H7 (cell line): ENCODE results near the gene BTBD9. TPM values are rescaled to one million over a fixed set of nuclear protein-coding genes. Genes with fewer than 3 reads are reported as not detected.

Source experiments
- DNase-seq: peaks from one replicate; pipeline ENCODE4 v3.0.0; 2012
- H3K27me3 ChIP-seq: 2 replicates; pipeline ENCODE4 v1.6.0; 2011; ENCODE audit warnings: mild to moderate bottlenecking, low read length; ENCODE audit not compliant: control insufficient read depth, insufficient read depth
- H3K36me3 ChIP-seq: replicated peaks from 2 replicates; pipeline ENCODE4 v1.5.1; 2011; ENCODE audit warnings: low read length; ENCODE audit not compliant: control insufficient read depth, insufficient read depth
- H3K4me3 ChIP-seq: 2 replicates; pipeline ENCODE4 v1.5.1; 2011; ENCODE audit warnings: low read depth, mild to moderate bottlenecking, control low read depth, low read length, moderate library complexity; ENCODE audit not compliant: insufficient read depth
- total RNA-seq: library from RNA; depleted of rRNA; stranded (reverse); fragments of >200 nt; shearing (Covaris generic); gene quantifications from 2 replicates; pipeline ENCODE4 v1.2.3, GENCODE V29; 2014

The BTBD9 gene
- total RNA-seq, 1 experiment from 2014 or later = 5.0 TPM

DNA sequence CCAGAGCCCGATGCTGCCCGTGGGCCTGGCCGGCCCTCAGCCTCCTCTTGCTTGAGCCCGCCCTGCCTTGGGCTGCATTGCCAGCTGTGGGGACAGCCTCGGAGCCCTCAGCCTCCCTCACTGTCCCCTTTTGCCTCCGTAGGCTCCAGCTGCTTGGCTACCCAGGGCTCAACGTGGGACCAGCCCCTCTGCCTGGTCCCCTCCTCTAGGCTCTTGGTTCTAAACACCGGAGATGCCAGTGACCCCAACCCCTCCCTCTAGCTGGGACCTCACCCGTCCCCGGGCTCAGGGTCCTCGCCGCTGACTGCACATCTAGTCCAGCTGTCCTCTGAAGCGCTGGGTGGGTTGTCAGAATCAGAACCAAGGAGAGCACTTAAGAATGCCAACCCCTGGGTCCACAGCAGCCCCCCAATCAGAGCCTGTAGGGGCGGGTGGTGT, 475.0 kb downstream of the BTBD9 start:
- Histone ChIP-seq H3K36me3 (no peaks in the 10 kb centered on the region), H3K4me3 (no peak overlapping the region), H3K27me3 (no peaks in the 10 kb centered on the region)
- peak; percentile 51 for DNase-seq

DNA sequence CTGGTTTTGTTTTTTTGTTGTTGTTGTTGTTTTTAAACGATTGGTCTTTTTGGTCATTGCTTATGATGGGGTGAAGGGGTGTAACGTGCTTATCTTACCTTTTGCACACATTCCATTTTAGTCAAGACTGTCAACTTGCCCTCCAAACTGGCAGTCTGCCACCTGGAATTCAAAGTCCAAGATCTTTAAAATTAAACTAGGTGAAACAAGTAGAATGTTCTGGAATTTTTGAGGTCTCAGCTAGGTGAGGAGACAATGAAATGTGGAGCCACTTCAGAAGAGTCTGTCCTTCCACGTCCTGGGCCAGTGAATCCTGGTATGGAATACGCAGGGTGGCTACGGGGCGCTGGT, 475.6 kb downstream of the BTBD9 start:
- H3K36me3 ChIP-seq = no peaks in the 10 kb centered on the region
- DNase-seq = peak; percentile 38
- H3K27me3 ChIP-seq = no peaks in the 10 kb centered on the region
- H3K4me3 ChIP-seq = no peak overlapping the region

DNA sequence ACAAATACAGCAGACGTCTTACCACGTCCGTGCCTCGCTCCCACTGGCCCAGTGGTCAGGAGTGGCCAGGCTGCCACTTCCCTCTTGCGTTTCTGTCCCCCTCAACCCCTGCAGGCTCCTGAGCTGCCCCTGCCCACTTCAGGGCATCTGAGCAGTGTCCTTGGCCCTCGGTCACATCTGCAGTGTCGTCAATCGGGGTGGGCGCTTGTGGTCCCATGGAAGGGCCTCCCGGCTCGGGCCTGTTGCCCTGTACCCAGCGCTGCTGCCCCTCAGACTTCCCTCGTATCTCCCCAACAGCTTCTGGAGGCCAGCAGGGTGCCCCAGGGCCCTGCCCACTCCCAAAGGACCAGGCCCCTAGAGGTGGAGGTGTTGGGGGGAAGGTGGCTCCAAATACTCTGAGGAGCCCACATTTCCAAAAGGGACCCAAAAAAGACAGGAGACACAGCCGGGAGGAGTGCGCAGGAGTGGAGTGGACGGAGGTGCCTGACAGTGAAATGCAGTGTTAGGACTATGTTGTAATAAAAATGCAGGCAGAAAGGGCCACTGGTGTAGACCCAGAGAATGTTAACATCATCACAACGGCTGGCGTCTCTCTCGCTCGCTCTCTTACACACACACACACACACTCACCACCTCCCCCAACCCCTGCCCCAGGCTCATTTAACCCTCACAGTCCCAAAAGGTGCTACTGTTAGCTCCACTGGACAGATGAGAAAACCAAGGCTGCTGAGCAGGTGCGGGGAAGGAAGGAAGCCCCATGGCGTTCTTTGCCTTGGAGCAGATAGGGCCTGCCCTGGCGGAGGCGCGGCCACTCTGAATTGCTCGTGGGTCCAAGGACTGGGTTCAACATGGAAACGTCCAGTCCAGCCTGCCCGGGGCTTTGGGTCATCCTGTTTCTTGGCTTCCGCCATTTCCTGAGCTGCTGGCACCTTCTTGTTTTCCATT, 476.3 kb downstream of the BTBD9 start:
- peak; percentile 46 for DNase-seq
- H3K4me3 ChIP-seq = no peak overlapping the region
- no peaks in the 10 kb centered on the region for H3K36me3 ChIP-seq
- no peaks in the 10 kb centered on the region for H3K27me3 ChIP-seq

DNA sequence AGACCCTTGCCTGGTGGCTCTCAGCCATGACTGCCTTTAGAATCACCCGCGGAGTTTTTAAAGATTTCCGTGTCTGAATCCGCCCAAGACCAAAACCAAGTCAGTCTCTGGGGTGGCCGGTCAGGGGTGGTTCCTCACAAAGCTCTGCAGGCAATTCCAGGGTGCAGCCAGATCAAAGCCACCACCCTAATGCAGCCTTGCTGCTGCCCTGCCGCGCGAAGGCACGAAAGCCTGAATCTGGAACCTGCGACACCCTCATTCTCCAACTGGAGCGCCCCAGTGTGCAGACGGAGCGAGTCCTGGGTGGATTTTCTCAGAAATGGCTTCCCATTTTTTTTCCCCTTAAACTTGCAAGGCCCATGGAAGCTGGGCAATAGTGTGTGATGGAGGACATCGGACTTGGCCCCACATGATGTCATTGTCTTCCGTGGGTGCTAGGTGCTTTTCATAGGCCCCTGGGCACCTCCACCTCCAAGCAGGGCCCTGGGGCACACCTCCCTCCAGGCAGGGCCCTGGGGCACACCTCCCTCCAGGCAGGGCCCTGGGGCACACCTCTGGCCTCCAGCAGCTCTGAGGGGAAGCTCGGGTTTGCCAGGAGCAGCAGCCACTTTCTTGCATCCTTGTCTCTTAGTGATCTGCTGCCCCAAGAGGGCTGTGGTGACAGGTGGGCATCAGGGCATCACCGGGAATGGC, 477.1 kb downstream of the BTBD9 start:
- no peak for DNase-seq
- Histone ChIP-seq H3K27me3 (no peaks in the 10 kb centered on the region), H3K4me3 (no peak overlapping the region), H3K36me3 (no peaks in the 10 kb centered on the region)

DNA sequence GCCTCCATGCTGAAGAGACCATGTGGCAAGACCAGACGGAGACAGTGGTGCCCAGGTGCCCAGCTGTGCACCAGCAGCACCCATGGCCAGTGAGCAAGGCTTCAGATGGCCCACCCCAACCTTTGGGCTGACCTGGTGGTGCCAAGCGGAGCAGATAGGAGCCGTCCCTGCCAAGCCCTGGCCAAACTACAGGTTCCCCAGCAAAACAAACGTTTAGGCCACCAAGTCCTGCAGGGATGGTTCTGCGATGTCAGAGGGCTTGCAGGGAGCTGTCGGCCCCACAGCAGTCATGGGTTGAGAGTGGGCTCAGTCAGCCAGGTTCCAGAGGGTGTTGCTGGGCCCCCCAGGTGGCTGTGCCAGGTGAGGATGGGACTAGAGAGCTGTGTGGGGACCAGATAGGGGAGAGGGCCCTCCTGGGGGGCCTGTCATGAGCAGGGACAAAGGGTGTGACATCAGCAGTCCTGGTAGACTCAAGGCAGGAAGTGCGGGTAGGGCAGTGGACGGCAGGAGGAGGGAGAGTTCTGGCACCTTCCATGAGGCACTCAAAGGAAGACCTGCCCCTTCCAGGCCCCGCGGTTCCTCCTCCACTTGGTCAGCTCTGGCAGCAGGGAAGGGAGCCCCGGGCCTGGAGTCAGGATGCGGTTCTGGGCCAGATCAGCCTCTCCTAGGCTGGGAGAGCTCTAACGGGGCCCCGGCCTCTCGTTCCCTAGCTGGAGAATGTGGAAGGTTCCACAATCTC, 477.8 kb downstream of the BTBD9 start:
- Histone ChIP-seq H3K27me3 (no peaks in the 10 kb centered on the region), H3K4me3 (no peak overlapping the region), H3K36me3 (no peaks in the 10 kb centered on the region)
- peak; percentile 60 for DNase-seq

- Histone ChIP-seq H3K4me3 (no peak overlapping the region), H3K36me3 (no peaks in the 10 kb centered on the region), H3K27me3 (no peaks in the 10 kb centered on the region)
- DNase-seq = peak; percentile 43
Measured at GRCh38 chr6:38161331-38161730, 478.4 kb downstream of the BTBD9 start.

DNA sequence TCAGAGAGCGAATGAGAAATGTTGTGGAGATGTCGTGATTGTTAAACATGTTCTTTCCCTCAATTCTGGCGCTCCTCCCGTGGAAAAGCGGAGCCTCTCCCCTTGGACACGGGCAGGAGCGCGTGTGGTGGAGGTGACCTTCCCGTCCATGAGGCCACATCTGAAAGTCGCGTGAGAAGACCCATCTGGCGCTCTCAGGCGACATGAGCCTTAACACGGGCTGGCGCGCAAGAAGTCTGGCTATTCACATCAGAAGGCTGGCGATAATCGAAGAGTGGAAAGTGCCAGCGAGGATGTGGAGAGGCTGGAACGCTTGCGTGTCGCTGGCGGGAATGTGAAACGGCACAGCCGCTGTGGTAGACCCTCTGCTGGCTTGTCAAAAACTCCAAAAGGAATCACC, 478.9 kb downstream of the BTBD9 start:
- H3K36me3 ChIP-seq = no peaks in the 10 kb centered on the region
- H3K4me3 ChIP-seq = no peak overlapping the region
- no peak for DNase-seq
- no peaks in the 10 kb centered on the region for H3K27me3 ChIP-seq

GRCh38 chr6:38159596-38159995, 480.1 kb downstream of the BTBD9 start:
- Histone ChIP-seq H3K36me3 (no peaks in the 10 kb centered on the region), H3K4me3 (no peak overlapping the region), H3K27me3 (no peaks in the 10 kb centered on the region)
- peak; percentile 32 for DNase-seq

DNA sequence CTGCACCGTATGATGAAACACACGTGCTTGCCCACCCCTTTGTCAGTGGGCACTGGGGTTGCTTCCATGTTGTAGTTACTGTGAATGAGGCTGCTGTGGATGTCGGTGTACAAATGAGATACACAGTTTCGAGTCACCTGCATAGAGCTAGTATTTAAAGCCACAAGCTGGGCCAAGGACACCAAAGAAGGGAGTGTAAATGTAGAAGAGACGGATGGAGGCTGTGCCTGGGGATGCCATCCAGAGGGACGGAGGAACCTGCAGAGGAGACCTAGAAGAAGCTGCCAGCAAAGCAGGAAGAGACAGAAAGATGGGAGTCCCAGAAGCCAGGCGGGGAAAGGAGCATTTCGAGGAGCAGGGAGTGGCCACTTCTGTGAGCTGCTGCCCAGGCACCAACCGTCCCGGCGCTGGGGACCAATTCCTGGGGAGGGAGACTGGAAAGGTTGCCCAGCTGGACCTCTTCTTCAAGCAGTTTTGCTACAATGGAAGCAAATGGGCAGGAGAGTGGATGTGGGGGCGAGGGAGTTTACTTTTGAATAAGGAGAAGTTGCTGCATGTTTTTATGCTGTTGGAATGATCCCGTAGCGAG, 480.9 kb downstream of the BTBD9 start:
- H3K27me3 ChIP-seq = no peaks in the 10 kb centered on the region
- peak; percentile 12 for DNase-seq
- H3K36me3 ChIP-seq = no peaks in the 10 kb centered on the region
- H3K4me3 ChIP-seq = no peak overlapping the region

GRCh38 chr6:38157905-38158304, 481.8 kb downstream of the BTBD9 start:
- Histone ChIP-seq H3K36me3 (no peaks in the 10 kb centered on the region), H3K4me3 (no peak overlapping the region), H3K27me3 (no peaks in the 10 kb centered on the region)
- DNase-seq = peak; percentile 36

DNA sequence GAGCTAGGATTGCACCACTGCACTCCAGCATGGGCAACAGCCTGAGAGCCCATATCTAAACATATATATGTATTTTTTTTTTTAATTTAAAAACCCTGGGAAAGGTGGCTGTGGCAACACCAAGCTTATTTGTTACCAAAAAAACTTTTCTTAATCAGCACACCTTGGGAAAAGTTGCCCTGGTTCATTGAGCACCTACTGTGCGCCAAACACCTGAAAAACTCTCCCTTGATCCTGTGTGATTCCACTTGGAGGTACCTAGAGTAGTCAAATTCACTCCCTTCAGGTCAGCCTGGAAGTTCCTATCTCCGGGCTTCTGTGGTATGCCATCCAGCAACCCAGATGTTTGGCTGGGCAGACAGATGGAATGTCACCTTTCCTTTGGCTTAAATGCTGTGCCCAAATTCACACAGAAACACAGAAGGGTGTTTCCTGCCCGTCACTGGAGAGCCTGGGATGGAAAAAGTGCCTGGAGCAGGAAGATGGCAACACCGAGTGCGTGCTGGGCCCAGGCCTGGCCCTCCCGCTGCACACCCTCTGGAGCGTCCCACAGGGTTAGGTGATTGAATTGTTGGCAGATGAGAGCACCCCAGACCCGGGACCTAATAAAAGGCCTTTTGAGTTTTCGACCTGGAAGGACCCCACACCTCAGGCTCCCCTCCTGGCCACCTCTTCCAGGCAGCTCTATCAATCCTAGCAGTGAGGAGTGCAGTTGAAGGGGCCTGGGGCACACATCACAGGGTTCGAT, 482.7 kb downstream of the BTBD9 start:
- no peaks in the 10 kb centered on the region for H3K27me3 ChIP-seq

DNA sequence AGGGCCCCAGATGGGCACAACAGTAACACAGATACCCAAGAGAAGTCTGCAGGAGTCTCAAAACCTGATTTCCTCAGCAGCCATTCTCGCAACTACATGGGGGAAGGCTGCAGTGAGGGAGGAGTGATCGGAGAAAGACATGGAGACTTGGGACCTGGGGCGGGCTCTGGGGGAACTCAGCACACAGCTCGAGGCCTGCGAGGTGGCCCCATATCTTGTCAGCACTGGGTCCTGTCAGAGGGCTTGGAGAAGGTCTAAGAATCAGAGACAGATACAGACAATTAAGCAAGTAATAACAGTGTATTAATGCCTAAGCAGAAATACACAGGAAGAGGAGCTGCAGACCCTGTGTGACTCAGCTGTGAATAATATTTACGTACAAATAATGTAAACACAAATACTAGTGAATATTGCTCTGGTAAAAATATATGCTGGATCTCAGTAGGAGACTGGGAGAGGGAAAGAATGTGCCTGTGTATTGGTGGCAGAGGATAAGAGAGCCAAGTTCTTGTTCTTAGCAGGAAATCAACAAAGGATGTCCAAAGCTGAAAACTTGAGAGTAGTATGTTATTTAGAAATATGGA, 484.0 kb downstream of the BTBD9 start:
- no peaks in the 10 kb centered on the region for H3K36me3 ChIP-seq
- DNase-seq = peak; percentile 14
- no peak overlapping the region for H3K4me3 ChIP-seq
- H3K27me3 ChIP-seq = no peaks in the 10 kb centered on the region

More for the DNA sequence above, 482.7 kb downstream of the BTBD9 start:
- no peak for DNase-seq
- H3K4me3 ChIP-seq = no peak overlapping the region
- no peaks in the 10 kb centered on the region for H3K36me3 ChIP-seq

GRCh38 chr6:38155144-38155543, 484.6 kb downstream of the BTBD9 start:
- Histone ChIP-seq H3K4me3 (no peak overlapping the region), H3K27me3 (no peaks in the 10 kb centered on the region), H3K36me3 (no peaks in the 10 kb centered on the region)
- peak; percentile 35 for DNase-seq
